OCI-LY3 (cell line): ENCODE results near the gene PLPP2.

Experiments
- H2AFZ ChIP-seq: fragments of 200-600, 300-600 bp; shearing (Covaris generic); 2 replicates; pipeline ENCODE4 v1.6.0; 2014; ENCODE audit warnings: antibody characterized with exemption, low read depth, low read length
- H3K27ac ChIP-seq: fragments of 200-600, 300-600 bp; sonication (generic); 2 replicates; pipeline ENCODE4 v1.5.1; 2014; ENCODE audit warnings: mild to moderate bottlenecking, low read length, moderate library complexity, mixed read lengths
- H3K27me3 ChIP-seq: fragments of 200-600, 300-600 bp; sonication (generic); 2 replicates; pipeline ENCODE4 v1.6.1; 2014; ENCODE audit warnings: low read depth, low read length, mixed read lengths
- H3K36me3 ChIP-seq: fragments of 200-600, 300-600 bp; sonication (generic); replicated peaks from 2 replicates; pipeline ENCODE3; 2014; ENCODE audit warnings: low read depth, low read length, mixed read lengths
- H3K4me1 ChIP-seq: fragments of 300-600, 200-600 bp; sonication (generic); 2 replicates; pipeline ENCODE4 v1.6.1; 2014; ENCODE audit warnings: low read length, mixed read lengths
- H3K4me2 ChIP-seq: fragments of 200-600, 300-600 bp; sonication (generic); 2 replicates; pipeline ENCODE4 v1.6.1; 2014; ENCODE audit warnings: low read length, mixed read lengths
- H3K4me3 ChIP-seq: fragments of 300-600, 200-600 bp; sonication (generic); 2 replicates; pipeline ENCODE4 v1.5.1; 2014; ENCODE audit warnings: antibody characterized with exemption, mild to moderate bottlenecking, low read length, moderate library complexity
- H3K79me2 ChIP-seq: fragments of 300-600, 200-600 bp; shearing (Covaris generic); 2 replicates; pipeline ENCODE4 v1.6.1; 2014; ENCODE audit warnings: mild to moderate bottlenecking, low read length, mixed read lengths
- H3K9ac ChIP-seq: fragments of 300-600, 200-600 bp; shearing (Covaris generic); 2 replicates; pipeline ENCODE4 v1.6.0; 2014; ENCODE audit warnings: mild to moderate bottlenecking, low read length, moderate library complexity
- H3K9me3 ChIP-seq: fragments of 200-600, 300-600 bp; shearing (Covaris generic); 2 replicates; pipeline ENCODE4 v1.6.1; 2014; ENCODE audit warnings: low read length, mixed read lengths; ENCODE audit not compliant: insufficient read depth
- H4K20me1 ChIP-seq: fragments of 200-600, 300-600 bp; sonication (generic); 2 replicates; pipeline ENCODE4 v1.6.1; 2016; ENCODE audit warnings: low read length, mixed read lengths; ENCODE audit not compliant: insufficient read depth
- EZH2phosphoT487 ChIP-seq: fragments of 200-600 bp; shearing (Covaris generic); IDR thresholded peaks from 2 replicates; pipeline ENCODE4 v1.6.1; 2018; ENCODE audit warnings: antibody characterized with exemption, mixed run types, low read depth
- TF ChIP-seq, protein P1 (sequence below): fragments of 200-600, 300-600 bp; sonication (generic); IDR thresholded peaks from 2 replicates; pipeline ENCODE4 v1.5.1; 2014; ENCODE audit warnings: antibody characterized with exemption, low read length, low read depth

PLPP2 gene

DNA sequence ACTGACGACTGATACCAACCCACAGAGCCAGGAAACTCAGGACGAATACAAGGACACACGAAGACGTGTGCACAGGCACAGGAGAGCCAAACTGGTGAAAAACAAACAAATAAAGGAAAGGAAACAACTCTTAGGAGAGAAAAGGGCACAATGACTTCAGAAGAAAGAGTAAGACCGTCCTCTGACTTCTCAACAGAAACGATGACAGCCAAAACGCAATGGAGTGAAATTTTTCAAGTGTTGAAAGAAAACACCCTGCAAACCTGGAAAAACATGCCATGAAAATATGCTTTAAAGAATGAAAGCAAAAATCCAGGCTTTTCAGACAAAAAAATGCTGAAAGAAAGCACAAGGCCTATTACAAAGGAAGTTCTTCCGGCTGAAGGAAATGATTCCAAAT lies 24.6 kb upstream of the PLPP2 start:
- H3K36me3 ChIP-seq: no peaks in the 10 kb centered on the region

GRCh38 chr19:313988-314815 lies 23.0 kb upstream of the PLPP2 start:
- H4K20me1 ChIP-seq: no peaks in the 10 kb centered on the region
- H3K27ac ChIP-seq: no peak overlapping the region
- H2AFZ ChIP-seq: no peak overlapping the region
- no peaks in the 10 kb centered on the region for H3K36me3 ChIP-seq
- TF ChIP-seq, protein P1, sequence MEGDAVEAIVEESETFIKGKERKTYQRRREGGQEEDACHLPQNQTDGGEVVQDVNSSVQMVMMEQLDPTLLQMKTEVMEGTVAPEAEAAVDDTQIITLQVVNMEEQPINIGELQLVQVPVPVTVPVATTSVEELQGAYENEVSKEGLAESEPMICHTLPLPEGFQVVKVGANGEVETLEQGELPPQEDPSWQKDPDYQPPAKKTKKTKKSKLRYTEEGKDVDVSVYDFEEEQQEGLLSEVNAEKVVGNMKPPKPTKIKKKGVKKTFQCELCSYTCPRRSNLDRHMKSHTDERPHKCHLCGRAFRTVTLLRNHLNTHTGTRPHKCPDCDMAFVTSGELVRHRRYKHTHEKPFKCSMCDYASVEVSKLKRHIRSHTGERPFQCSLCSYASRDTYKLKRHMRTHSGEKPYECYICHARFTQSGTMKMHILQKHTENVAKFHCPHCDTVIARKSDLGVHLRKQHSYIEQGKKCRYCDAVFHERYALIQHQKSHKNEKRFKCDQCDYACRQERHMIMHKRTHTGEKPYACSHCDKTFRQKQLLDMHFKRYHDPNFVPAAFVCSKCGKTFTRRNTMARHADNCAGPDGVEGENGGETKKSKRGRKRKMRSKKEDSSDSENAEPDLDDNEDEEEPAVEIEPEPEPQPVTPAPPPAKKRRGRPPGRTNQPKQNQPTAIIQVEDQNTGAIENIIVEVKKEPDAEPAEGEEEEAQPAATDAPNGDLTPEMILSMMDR: no peak
- no peak for TF ChIP-seq EZH2phosphoT487
- H3K9me3 ChIP-seq: no peaks in the 10 kb centered on the region
- no peak overlapping the region for H3K9ac ChIP-seq
- H3K27me3 ChIP-seq: no peaks in the 10 kb centered on the region
- H3K4me3 ChIP-seq: no peak overlapping the region
- H3K4me2 ChIP-seq: no peak overlapping the region
- H3K4me1 ChIP-seq: no peaks in the 10 kb centered on the region
- H3K79me2 ChIP-seq: no peaks in the 10 kb centered on the region

More for the DNA sequence above, 24.6 kb upstream of the PLPP2 start:
- no peak for TF ChIP-seq EZH2phosphoT487
- TF ChIP-seq, protein P1: no peak
- no peaks in the 10 kb centered on the region; the same call in 1 of the 2 replicates for H3K9me3 ChIP-seq
- H3K4me3 ChIP-seq: no peak overlapping the region
- H3K9ac ChIP-seq: no peak overlapping the region
- H3K4me1 ChIP-seq: no peaks in the 10 kb centered on the region
- no peaks in the 10 kb centered on the region for H4K20me1 ChIP-seq
- H2AFZ ChIP-seq: no peak overlapping the region
- no peak overlapping the region for H3K27ac ChIP-seq
- H3K27me3 ChIP-seq: no peaks in the 10 kb centered on the region
- H3K4me2 ChIP-seq: no peak overlapping the region
- no peaks in the 10 kb centered on the region for H3K79me2 ChIP-seq

DNA sequence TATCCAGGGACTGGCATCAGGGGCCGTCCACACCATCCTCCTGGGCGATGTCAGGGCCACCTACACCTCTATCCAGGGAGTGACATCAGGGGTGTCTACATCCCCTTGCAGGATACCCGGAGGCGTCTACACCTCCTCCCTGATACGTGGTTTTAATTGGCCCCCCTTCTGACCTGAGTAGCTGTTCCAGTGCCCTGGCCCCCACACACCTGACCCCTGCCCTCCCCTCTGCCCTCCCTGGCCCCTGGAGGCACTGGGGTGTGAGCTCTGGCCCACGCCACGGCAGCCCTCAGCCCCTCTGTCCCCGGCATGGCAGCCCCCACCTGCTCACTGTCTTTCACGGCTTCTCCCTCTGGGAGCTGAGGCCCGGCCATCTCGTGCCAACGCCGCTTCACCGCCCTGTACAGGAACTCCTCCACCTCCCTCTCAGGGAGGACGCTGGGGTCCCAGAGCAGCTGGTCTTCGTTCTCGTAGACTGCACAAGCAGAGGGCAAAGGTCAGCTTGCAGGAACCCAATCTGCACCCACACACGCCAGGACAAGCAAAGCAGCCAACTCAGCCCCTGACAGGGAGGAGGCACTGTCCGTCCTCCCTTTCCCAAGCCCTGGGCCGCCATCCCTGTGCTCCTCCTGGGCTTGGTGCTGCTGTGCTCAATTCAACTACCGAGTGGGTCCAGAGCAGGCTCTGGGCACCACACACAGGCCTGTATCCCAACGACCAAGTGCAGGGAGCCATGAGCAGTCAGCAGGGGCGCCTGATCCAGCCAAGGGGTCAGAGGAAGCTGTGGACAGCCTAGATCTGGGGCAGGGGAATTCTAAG lies 22.2 kb upstream of the PLPP2 start:
- Histone ChIP-seq H3K36me3 (no peaks in the 10 kb centered on the region), H2AFZ (no peak overlapping the region), H3K4me2 (no peak overlapping the region)

More for the DNA sequence above, 22.2 kb upstream of the PLPP2 start:
- Histone ChIP-seq H3K4me3 (no peak overlapping the region), H3K27ac (no peak overlapping the region), H4K20me1 (no peaks in the 10 kb centered on the region), H3K79me2 (no peaks in the 10 kb centered on the region), H3K9me3 (no peaks in the 10 kb centered on the region), H3K4me1 (no peaks in the 10 kb centered on the region), H3K27me3 (no peaks in the 10 kb centered on the region), H3K9ac (no peak overlapping the region)
- no peak for TF ChIP-seq EZH2phosphoT487
- TF ChIP-seq, protein P1: no peak
